Parathyroid adenoma (tissue), 2 donors: ENCODE measurements around the gene DNMT3A.

Experiments
- H2AFZ ChIP-seq: fragments of 300-600 bp; sonication (generic); one replicate; pipeline ENCODE4 v1.7.0; 2017; ENCODE audit warnings: antibody characterized with exemption, mild to moderate bottlenecking
- H3K27ac ChIP-seq: fragments of 300-600 bp; sonication (generic); one replicate; pipeline ENCODE4 v1.7.0; 2017
- H3K27me3 ChIP-seq: fragments of 300-600 bp; sonication (generic); one replicate; pipeline ENCODE4 v1.7.0; 2017; ENCODE audit warnings: low read length; ENCODE audit not compliant: control insufficient read depth, insufficient read depth
- H3K36me3 ChIP-seq: fragments of 300-600 bp; sonication (generic); one replicate; pipeline ENCODE4 v1.7.0; 2017; ENCODE audit warnings: low read length; ENCODE audit not compliant: control insufficient read depth, insufficient read depth
- H3K4me1 ChIP-seq: fragments of 300-600 bp; sonication (generic); one replicate; pipeline ENCODE4 v1.7.0; 2017; ENCODE audit warnings: control low read depth
- H3K4me2 ChIP-seq: fragments of 300-600 bp; sonication (generic); one replicate; pipeline ENCODE4 v1.7.0; 2017; ENCODE audit warnings: low read length
- H3K4me3 ChIP-seq: fragments of 300-600 bp; sonication (generic); one replicate; pipeline ENCODE4 v1.7.0; 2017; ENCODE audit warnings: low read depth, low read length
- H3K79me2 ChIP-seq: fragments of 300-600 bp; sonication (generic); one replicate; pipeline ENCODE4 v1.7.0; 2017; ENCODE audit warnings: control low read depth
- H3K9ac ChIP-seq: fragments of 300-600 bp; sonication (generic); one replicate; pipeline ENCODE4 v1.7.0; 2017; ENCODE audit warnings: mild to moderate bottlenecking
- H3K9me3 ChIP-seq: fragments of 300-600 bp; sonication (generic); one replicate; pipeline ENCODE4 v1.7.0; 2017; ENCODE audit warnings: low read length; ENCODE audit not compliant: control insufficient read depth
- CTCF ChIP-seq: fragments of 300-600 bp; sonication (generic); IDR thresholded peaks from one replicate; pipeline ENCODE4 v1.7.0; 2017; ENCODE audit warnings: antibody characterized with exemption, mild to moderate bottlenecking
- donor health status: primary hyperparathyroidism.

Gene DNMT3A

GRCh38 chr2:25301453-25302352 lies 40.0 kb downstream of the DNMT3A start:
- Histone ChIP-seq H3K9ac (no peak overlapping the region), H3K27ac (no peak overlapping the region), H3K4me2 (no peak overlapping the region), H3K36me3 (no peaks in the 10 kb centered on the region), H3K4me1 (no peaks in the 10 kb centered on the region), H3K9me3 (no peaks in the 10 kb centered on the region), H3K27me3 (no peaks in the 10 kb centered on the region), H3K4me3 (no peak overlapping the region), H2AFZ (no peak overlapping the region), H3K79me2 (no peaks in the 10 kb centered on the region)
- TF ChIP-seq CTCF: no peak

- Histone ChIP-seq H2AFZ (no peak overlapping the region), H3K9ac (no peak overlapping the region), H3K79me2 (no peaks in the 10 kb centered on the region), H3K4me3 (no peak overlapping the region), H3K4me1 (no peaks in the 10 kb centered on the region), H3K27ac (no peak overlapping the region), H3K9me3 (no peaks in the 10 kb centered on the region), H3K4me2 (no peak overlapping the region), H3K27me3 (no peaks in the 10 kb centered on the region), H3K36me3 (no peaks in the 10 kb centered on the region)
- no peak for TF ChIP-seq CTCF
Measured at GRCh38 chr2:25300001-25300400, 41.7 kb downstream of the DNMT3A start.

- H3K4me1 ChIP-seq: no peaks in the 10 kb centered on the region
- H3K36me3 ChIP-seq: no peaks in the 10 kb centered on the region
- H3K4me3 ChIP-seq: no peak overlapping the region
- H3K9me3 ChIP-seq: no peaks in the 10 kb centered on the region
- no peak overlapping the region for H3K4me2 ChIP-seq
- no peak overlapping the region for H3K27ac ChIP-seq
- no peak overlapping the region for H2AFZ ChIP-seq
- H3K79me2 ChIP-seq: no peaks in the 10 kb centered on the region
- H3K9ac ChIP-seq: no peak overlapping the region
- TF ChIP-seq CTCF: no peak
- H3K27me3 ChIP-seq: no peaks in the 10 kb centered on the region
Measured at GRCh38 chr2:25298776-25299431, 42.8 kb downstream of the DNMT3A start.

- TF ChIP-seq CTCF: no peak
- H3K27ac ChIP-seq: no peak overlapping the region
- no peak overlapping the region for H3K9ac ChIP-seq
- no peaks in the 10 kb centered on the region for H3K4me1 ChIP-seq
- no peak overlapping the region for H3K4me3 ChIP-seq
- H3K4me2 ChIP-seq: no peak overlapping the region
- H3K9me3 ChIP-seq: no peaks in the 10 kb centered on the region
- H3K36me3 ChIP-seq: no peaks in the 10 kb centered on the region
- no peaks in the 10 kb centered on the region for H3K27me3 ChIP-seq
- H3K79me2 ChIP-seq: no peaks in the 10 kb centered on the region
- H2AFZ ChIP-seq: no peak overlapping the region
Measured at GRCh38 chr2:25297738-25298137, 44.0 kb downstream of the DNMT3A start.
